ENCODE results near the gene PCDH9.

The PCDH9 gene

DNA sequence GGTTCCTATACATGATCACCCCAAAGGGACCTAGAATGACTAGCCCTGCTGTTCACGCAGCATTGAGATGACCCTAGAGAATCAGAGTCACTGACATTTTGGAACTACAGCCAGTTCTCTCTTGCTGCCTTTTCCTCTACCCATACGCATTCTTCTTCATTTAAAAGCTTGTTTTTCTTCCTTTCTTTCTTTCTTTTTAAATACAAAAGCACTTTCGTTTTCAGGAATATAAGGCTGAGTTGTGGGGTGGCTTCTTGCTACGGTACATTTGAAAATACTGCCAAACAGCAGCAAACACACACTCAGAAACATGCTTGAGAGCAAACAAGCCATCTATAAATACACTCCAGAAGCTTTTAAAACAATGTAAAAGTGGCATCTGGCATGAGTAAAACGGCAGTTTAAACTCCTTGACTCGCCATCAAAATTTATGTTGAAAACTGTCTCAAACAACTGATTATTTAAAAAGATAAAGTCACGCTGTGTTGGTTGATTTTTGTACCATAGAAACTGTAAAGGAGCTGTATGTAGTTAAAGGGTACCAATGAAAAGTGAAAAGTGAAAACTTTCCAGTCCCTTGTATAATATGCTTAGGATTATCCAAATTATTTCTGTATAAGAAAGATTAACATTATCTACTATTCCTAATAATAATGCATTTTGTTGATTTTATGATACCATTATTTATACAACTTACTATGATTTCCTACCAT is 95.6 kb downstream of the PCDH9 start:
- TF ChIP-seq, protein P1, sequence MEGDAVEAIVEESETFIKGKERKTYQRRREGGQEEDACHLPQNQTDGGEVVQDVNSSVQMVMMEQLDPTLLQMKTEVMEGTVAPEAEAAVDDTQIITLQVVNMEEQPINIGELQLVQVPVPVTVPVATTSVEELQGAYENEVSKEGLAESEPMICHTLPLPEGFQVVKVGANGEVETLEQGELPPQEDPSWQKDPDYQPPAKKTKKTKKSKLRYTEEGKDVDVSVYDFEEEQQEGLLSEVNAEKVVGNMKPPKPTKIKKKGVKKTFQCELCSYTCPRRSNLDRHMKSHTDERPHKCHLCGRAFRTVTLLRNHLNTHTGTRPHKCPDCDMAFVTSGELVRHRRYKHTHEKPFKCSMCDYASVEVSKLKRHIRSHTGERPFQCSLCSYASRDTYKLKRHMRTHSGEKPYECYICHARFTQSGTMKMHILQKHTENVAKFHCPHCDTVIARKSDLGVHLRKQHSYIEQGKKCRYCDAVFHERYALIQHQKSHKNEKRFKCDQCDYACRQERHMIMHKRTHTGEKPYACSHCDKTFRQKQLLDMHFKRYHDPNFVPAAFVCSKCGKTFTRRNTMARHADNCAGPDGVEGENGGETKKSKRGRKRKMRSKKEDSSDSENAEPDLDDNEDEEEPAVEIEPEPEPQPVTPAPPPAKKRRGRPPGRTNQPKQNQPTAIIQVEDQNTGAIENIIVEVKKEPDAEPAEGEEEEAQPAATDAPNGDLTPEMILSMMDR (IDR thresholded peaks at IDR 0.05; ENCODE audit: insufficient read depth, low read length, poor library complexity, severe bottlenecking) = no peak
- H3K36me3 ChIP-seq (ENCODE audit: control insufficient read depth, insufficient read depth, low read length) = no peaks in the 10 kb centered on the region
- no peak for DNase-seq (ENCODE audit: extremely low read depth, insufficient read length)
- H3K4me3 ChIP-seq (replicated peaks; ENCODE audit: low read depth, low read length) = no peak overlapping the region
- no peaks in the 10 kb centered on the region for H3K27me3 ChIP-seq (replicated peaks; ENCODE audit: control insufficient read depth, insufficient read depth, low read length)

DNA sequence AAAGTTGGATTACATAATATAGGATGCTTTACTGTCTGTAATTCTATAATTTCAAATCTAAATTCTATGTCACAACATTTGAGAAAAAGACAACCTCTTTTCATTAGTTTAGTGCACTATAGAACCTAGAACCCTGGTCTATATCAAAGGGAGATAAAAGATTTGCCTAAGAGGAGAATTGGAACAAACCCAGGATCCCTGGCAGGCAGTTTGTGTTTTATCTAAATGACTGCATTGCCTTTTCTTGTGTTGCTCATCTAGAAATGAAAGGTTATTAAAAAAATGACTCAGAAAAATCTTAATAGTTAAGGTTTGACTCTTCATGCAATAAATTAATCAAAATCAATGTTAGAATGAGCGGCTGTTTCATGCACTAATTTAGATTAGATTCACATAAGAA is 96.7 kb downstream of the PCDH9 start:
- TF ChIP-seq, protein P1 (IDR thresholded peaks at IDR 0.05; ENCODE audit: insufficient read depth, low read length, poor library complexity, severe bottlenecking) = no peak
- no peak overlapping the region for H3K4me3 ChIP-seq (replicated peaks; ENCODE audit: low read depth, low read length)
- no peak for DNase-seq (ENCODE audit: extremely low read depth, insufficient read length)
- H3K27me3 ChIP-seq (replicated peaks; ENCODE audit: control insufficient read depth, insufficient read depth, low read length) = no peaks in the 10 kb centered on the region
- no peaks in the 10 kb centered on the region for H3K36me3 ChIP-seq (ENCODE audit: control insufficient read depth, insufficient read depth, low read length)

DNA sequence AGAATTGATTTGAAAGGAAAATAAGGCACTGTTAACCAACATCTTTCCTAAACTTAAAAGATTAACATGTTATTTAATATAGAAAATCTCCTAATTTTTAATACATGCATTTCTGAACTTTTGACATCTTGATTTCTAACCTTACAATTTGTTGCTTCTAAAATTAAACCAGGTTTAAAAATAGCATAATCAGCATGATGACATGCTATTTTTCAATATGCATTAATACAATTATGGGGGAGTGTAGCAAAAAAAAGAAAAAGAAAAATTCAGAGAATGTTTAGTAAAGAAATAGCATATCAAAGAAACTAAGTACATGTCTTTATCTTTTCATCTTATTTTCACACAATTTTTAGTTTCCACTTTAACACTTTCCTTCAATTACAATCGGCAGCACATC is 98.7 kb downstream of the PCDH9 start:
- DNase-seq (ENCODE audit: extremely low read depth, insufficient read length) = no peak
- Histone ChIP-seq H3K27me3 (replicated peaks; ENCODE audit: control insufficient read depth, insufficient read depth, low read length) (no peaks in the 10 kb centered on the region), H3K4me3 (replicated peaks; ENCODE audit: low read depth, low read length) (no peak overlapping the region), H3K36me3 (ENCODE audit: control insufficient read depth, insufficient read depth, low read length) (no peaks in the 10 kb centered on the region)
- TF ChIP-seq, protein P1 (IDR thresholded peaks at IDR 0.05; ENCODE audit: insufficient read depth, low read length, poor library complexity, severe bottlenecking) = no peak

DNA sequence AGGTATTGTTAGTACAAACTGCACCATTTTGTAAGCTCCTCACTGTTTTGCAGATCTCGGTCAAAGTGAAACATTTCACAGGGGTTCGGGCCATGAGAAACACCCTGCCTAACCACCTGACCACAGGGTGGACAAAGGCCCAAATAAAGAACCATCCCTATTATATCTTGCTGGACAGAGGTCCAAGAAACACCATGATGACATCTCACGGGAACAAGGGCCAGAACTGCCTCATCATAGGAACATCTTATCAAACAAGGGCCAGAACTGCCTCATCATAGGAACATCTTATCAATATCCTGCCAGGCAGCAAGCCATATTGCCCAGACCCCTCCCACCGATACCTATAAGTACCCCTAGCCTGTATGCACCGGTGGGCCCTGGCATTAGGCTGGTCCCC is 99.7 kb downstream of the PCDH9 start:
- TF ChIP-seq, protein P1 (IDR thresholded peaks at IDR 0.05; ENCODE audit: insufficient read depth, low read length, poor library complexity, severe bottlenecking) = no peak
- no peak for DNase-seq (ENCODE audit: extremely low read depth, insufficient read length)
- Histone ChIP-seq H3K27me3 (replicated peaks; ENCODE audit: control insufficient read depth, insufficient read depth, low read length) (no peaks in the 10 kb centered on the region), H3K36me3 (ENCODE audit: control insufficient read depth, insufficient read depth, low read length) (no peaks in the 10 kb centered on the region), H3K4me3 (replicated peaks; ENCODE audit: low read depth, low read length) (no peak overlapping the region)

DNA sequence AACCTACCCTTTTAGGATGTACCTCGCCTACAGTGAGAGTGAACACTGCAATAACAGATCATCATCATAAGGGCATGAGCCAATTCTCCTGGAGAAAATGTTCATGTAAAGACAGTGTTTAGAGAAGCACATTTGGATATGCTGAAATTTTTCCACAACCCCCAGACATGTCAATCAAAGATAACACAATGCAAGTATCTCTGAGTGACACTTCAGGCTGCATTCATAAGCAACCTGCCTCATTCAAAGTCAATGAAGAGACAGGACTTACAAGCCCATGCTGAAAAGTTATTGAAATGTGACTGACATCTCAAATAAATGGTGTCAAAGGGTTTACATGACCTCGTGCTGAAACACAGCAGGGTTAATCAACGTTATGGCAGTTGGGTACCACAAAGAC is 102.0 kb downstream of the PCDH9 start:
- no peak for DNase-seq (ENCODE audit: extremely low read depth, insufficient read length)
- Histone ChIP-seq H3K4me3 (replicated peaks; ENCODE audit: low read depth, low read length) (no peak overlapping the region), H3K36me3 (ENCODE audit: control insufficient read depth, insufficient read depth, low read length) (no peaks in the 10 kb centered on the region), H3K27me3 (replicated peaks; ENCODE audit: control insufficient read depth, insufficient read depth, low read length) (no peaks in the 10 kb centered on the region)
- TF ChIP-seq, protein P1 (IDR thresholded peaks at IDR 0.05; ENCODE audit: insufficient read depth, low read length, poor library complexity, severe bottlenecking) = no peak

DNA sequence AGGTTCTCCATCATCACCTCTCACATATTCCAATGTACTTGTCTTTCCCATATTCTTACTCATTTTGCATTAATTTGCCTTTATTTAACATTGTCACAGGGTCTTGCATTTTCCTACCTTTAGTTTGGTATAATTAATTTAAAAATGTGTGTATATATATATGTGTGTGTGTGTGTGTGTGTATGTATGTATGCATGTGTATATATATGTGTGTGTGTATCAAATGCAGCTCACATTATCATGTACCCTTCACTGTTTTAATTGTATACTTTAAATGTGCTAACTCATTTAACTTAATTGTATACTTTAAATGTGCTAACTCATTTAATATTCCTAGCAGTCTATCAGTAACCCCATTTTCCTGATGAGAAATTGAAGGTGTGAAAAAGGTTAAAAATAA is 104.5 kb downstream of the PCDH9 start:
- H3K36me3 ChIP-seq (ENCODE audit: control insufficient read depth, insufficient read depth, low read length) = no peaks in the 10 kb centered on the region
- no peaks in the 10 kb centered on the region for H3K27me3 ChIP-seq (replicated peaks; ENCODE audit: control insufficient read depth, insufficient read depth, low read length)
- no peak overlapping the region for H3K4me3 ChIP-seq (replicated peaks; ENCODE audit: low read depth, low read length)
- DNase-seq (ENCODE audit: extremely low read depth, insufficient read length) = no peak
- TF ChIP-seq, protein P1 (IDR thresholded peaks at IDR 0.05; ENCODE audit: insufficient read depth, low read length, poor library complexity, severe bottlenecking) = no peak
